GM12892 (cell line): Measurements from ENCODE around the gene OR6C68.

Experiments
- POLR2A ChIP-seq: IDR thresholded peaks from 2 replicates; pipeline ENCODE4 v1.6.1; 2011; ENCODE audit warnings: low read depth, low read length, control low read depth
- POLR2AphosphoS5 ChIP-seq: IDR thresholded peaks from 2 replicates; pipeline ENCODE4 v1.6.1; 2011; ENCODE audit warnings: low read depth, low read length, control low read depth
- TAF1 ChIP-seq: IDR thresholded peaks from 2 replicates; pipeline ENCODE4 v1.6.1; 2011; ENCODE audit warnings: low read depth, mild to moderate bottlenecking, control low read depth, low read length, borderline replicate concordance

DNA sequence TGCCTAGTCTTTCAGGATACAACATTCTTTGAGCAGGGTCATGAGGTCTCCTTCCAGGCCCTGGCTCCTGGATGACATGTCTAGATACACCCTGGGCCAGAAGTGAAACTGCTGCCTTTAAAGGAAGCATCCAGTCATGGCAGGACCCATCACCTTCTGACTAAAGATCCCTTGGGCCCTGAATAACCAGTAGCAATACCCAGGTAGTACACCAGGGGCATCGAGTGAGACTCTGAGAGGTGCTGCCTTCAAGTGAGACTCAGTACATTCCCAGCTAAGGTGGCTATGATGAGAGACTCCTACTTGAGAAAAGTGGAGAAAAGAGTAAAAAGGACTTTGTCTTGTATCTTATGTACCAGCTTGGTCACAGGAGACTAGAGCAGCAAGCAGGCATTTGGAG is 23.5 kb downstream of the OR6C68 start:
- TF ChIP-seq POLR2A (no peak), POLR2AphosphoS5 (no peak), TAF1 (no peak)
